Body of pancreas (tissue), 4 donors: Measurements from ENCODE around the gene MAPK8IP1.

Experiments
- POLR2A ChIP-seq, 3 donors: fragments of 450-650 bp; IDR thresholded peaks; one replicate each; pipeline ENCODE4 v1.6.1; 2016; ENCODE audit warnings: antibody characterized with exemption in 3 of 3, mild to moderate bottlenecking in 2 of 3
- TF ChIP-seq, protein P1 (sequence below), 7 experiments: fragments of 450-650 bp in 4 of 7; fragments of 200-600 bp in 3 of 7; sonication (generic) in 3 of 7; IDR thresholded peaks; one replicate each; pipeline ENCODE4 v1.5.1; 2016 to 2019; ENCODE audit warnings: antibody characterized with exemption in 7 of 7

DNA sequence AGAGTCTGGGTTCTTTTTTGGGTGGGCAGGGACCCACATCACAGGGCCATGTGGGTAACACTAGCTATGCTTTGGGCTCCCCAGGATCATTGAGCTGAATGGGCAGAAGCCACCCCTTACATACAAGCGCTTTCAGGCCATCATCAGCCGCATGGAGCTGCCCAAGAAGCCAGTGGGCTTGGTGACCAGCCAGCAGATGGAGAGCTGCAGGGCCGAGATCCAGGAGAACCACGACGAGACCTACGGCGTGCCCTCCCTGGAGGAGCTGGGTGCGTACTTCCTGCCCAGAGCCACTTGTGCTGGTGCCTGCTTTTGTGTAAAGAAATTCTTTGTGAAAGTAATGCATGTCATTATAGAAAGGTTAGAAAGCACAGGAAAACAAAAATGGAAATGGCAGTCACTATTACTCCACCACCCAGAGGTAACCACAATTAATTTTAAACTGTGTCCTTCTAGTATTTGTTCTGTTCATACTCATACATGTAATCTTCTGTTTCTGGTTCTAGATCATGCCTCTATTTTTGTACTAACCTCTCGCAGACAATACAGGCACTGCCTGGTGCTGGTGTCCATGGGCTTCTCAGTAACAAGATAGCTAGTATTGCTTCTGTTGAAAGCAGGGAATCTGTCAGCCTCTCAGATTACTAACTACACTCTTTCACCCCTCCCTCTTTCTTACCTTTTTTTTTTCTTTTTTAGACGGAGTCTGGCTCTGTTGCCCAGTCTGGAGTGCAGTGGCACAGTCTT is 24.5 kb upstream of the MAPK8IP1 start:
- TF ChIP-seq, protein P1, sequence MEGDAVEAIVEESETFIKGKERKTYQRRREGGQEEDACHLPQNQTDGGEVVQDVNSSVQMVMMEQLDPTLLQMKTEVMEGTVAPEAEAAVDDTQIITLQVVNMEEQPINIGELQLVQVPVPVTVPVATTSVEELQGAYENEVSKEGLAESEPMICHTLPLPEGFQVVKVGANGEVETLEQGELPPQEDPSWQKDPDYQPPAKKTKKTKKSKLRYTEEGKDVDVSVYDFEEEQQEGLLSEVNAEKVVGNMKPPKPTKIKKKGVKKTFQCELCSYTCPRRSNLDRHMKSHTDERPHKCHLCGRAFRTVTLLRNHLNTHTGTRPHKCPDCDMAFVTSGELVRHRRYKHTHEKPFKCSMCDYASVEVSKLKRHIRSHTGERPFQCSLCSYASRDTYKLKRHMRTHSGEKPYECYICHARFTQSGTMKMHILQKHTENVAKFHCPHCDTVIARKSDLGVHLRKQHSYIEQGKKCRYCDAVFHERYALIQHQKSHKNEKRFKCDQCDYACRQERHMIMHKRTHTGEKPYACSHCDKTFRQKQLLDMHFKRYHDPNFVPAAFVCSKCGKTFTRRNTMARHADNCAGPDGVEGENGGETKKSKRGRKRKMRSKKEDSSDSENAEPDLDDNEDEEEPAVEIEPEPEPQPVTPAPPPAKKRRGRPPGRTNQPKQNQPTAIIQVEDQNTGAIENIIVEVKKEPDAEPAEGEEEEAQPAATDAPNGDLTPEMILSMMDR (IDR thresholded peaks at IDR 0.05): no peak
- no peak for TF ChIP-seq POLR2A (IDR thresholded peaks at IDR 0.05)
